VCaP (cell line): ENCODE data around the gene RRAGC.
"Not testable (repeated sequence)": the region's sequence is repeated elsewhere in the genome, so short reads cannot be mapped to it uniquely, and the experiment has no call there.

ENCODE experiments used
- H3K27ac ChIP-seq: fragments of 450-650 bp; 2 replicates; pipeline ENCODE4 v1.5.1; 2017
- TF ChIP-seq, protein P1 (sequence below): fragments of 450-650 bp; conservative IDR thresholded peaks from 2 replicates; pipeline ENCODE4 v1.5.1; 2017; ENCODE audit warnings: mild to moderate bottlenecking, moderate library complexity

Gene RRAGC

DNA sequence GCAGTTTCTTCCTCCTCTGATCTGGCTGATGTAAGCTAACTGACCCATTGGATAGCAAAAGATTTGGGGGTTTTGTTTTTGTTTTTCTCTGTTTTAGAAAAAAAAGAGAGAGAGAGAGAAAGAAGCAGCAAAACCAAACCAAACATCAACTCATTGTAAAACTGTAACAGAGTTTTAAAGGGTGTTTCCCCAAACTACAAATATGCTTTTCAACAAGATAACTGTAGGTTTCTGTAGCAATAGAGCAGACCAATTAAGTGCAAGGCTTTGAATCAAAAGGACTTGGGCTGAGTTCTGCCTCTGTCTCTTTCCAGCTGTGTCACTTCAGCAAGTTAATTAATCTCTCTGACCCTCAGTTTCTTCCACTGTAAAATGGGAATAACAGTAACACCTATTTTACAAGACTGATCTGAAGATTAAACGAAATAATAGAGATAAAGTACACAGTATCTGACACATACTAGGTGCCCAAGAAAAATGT, 44.5 kb downstream of the RRAGC start:
- TF ChIP-seq, protein P1, sequence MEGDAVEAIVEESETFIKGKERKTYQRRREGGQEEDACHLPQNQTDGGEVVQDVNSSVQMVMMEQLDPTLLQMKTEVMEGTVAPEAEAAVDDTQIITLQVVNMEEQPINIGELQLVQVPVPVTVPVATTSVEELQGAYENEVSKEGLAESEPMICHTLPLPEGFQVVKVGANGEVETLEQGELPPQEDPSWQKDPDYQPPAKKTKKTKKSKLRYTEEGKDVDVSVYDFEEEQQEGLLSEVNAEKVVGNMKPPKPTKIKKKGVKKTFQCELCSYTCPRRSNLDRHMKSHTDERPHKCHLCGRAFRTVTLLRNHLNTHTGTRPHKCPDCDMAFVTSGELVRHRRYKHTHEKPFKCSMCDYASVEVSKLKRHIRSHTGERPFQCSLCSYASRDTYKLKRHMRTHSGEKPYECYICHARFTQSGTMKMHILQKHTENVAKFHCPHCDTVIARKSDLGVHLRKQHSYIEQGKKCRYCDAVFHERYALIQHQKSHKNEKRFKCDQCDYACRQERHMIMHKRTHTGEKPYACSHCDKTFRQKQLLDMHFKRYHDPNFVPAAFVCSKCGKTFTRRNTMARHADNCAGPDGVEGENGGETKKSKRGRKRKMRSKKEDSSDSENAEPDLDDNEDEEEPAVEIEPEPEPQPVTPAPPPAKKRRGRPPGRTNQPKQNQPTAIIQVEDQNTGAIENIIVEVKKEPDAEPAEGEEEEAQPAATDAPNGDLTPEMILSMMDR, result no peak

DNA sequence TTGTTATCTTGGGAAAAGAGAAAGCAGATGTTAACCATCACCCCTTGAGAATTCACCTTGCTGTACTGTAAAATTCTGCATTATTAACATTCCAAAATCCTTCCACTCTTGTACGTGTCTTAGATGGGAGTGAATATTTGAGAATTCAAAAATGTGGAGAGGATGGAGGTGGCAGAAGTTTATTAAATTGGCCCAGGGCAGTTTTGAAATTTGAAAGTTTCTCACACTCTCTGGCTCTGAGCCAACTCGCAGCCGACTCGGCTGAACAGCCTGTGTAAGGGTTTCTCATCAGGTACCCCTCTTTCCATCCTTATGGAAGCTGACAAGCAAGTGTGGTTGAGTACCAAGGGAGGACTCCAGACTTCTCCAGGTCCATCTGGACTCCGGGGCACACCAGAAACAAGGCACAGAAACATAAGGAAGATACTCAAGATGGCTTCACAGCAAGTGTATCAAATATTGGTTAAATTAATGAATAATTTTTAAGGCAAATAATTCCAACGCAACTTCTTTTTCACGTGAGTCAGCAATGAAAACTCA, 45.1 kb downstream of the RRAGC start:
- H3K27ac ChIP-seq, result no peak overlapping the region
- TF ChIP-seq, protein P1, result no peak

More for the DNA sequence above, 44.5 kb downstream of the RRAGC start:
- H3K27ac ChIP-seq, result no peak overlapping the region

DNA sequence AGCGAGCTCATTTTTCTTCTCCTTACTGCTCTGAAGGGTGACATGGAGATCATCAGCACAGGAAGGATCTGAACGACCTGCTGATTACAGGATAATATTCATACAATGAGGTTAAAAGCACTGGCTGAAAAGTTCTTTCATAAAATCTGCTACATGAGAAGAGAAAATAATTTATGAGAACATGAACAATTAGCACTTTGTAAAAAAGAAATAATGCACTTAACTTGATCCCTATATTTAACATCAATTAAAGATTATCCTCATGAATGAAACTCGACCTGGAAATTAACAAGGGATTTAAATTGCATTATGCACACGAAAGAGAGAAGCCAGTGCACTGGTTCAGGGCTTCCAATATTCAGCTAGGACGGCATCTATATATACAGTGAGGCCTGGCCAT, 46.6 kb downstream of the RRAGC start:
- TF ChIP-seq, protein P1, result no peak
- no peak overlapping the region for H3K27ac ChIP-seq

DNA sequence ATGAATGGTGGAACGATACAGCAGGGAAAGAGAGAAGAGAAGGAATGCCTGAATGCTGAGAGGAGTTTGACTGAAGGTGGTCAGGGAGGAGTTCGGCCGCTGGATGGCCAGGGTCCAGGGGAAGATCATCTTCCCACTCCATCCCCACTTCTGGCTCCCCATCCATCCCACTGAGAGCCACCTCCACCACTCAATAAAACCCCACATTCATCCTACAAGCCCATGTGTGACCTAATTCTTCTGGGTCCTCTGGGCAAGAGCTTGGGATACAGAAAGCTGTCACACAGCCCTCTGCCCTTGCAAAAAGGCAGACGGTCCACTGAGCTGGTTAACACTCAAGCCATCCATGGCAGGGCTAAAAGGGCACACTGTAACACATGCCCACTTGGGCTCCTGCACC, 48.1 kb downstream of the RRAGC start:
- H3K27ac ChIP-seq, result not testable (repeated sequence)

DNA sequence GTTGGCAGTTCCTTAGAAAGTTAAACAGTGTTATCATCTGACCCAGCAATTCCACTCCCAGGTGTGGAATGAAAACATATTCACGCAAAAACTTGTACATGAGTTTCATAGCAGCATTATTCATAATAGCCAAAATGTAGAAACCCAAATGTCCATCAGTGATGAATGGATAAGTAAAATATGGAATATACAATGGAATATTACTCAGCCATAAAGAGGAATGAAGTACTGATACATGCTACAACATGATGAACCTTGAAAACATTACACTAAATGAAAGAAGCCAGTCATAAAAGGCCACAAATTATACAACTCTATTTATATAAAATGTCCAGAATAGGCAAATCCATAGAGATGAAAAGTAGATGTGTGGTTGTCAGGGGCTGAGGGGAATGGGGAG, 53.5 kb downstream of the RRAGC start:
- no peak overlapping the region for H3K27ac ChIP-seq
- TF ChIP-seq, protein P1, result no peak

DNA sequence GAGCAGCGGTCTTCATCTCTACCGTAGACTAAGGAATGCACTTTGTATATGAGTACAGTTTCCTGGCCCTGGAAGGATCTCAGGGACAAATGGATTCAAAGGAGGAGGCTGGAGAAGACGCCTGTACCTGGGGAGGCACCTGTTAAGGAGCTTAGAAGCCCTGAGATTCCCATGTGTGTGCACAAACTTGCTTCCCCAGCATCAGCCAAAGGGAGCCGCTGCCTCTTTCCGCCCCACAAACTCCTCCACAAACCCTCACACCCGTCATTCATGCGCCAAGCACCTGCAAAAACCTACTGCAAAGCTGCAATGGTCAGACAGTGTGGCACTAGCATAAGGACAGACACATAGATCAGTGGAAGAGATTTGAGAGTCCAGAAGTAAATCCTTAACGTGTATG, 54.5 kb downstream of the RRAGC start:
- no peak overlapping the region for H3K27ac ChIP-seq
- TF ChIP-seq, protein P1, result no peak

DNA sequence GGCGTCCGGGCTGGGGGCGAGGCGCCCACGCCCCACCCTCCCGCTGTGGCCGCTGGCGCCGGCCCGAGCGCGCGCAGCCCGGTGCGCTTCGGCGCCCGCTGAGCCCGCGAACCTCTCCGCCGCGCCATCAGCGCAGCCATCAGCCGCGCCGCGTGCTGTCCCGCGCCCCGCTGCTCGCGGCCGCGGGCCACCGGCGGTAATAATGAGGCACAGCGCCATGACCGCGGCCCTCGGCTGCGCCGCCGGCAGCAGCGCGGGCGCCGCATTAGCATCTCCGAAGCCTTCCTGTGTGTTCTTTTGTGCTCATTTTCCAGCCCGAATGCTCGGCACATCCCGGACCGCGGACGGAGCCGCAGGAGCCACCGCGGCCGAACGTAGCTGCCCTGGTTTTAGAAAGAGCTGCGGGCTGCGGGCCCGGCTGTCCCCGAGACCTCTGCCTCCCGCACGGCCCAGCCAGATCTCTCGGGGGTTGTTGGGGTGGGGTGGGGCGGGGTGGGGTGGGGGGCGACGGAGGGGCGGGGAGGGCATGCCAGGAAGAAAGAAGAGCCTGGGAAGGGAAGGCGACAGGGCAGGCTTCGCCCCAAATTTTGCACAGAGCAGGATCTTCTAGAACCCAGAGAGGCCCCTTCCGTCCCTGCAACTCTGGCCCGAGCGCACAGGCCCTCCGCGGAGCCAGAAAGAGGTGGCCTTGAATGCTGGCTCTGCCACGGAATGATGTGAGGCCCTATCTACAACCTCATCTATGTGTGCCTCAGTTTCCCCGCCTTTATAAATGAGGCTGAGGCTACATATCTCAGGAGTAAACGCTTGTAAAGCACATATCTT, 55.3 kb downstream of the RRAGC start:
- TF ChIP-seq, protein P1, result no peak
- H3K27ac ChIP-seq, result no peak overlapping the region

DNA sequence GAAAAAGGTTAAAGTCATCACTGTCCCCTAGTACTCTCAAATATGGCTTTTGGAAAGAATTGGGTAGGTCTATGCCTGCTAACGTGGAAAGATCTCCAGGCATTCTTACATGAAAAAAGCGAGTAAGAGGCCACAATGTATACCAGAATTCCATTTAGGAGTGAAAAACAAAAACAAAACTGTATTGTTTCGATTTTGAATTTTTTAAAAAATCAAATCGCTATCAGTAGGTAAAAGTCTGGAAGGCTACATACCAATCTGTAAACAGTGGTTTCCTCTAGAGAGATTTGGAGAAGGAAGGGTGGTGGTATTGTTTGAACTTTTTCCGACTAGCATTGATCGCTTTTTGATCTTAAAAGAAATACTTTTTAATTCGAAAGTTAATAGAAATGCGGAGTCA, 55.9 kb downstream of the RRAGC start:
- TF ChIP-seq, protein P1, result no peak
- no peak overlapping the region for H3K27ac ChIP-seq
